ENCODE results near the gene PUS10.
"Not testable (repeated sequence)": the region's sequence is repeated elsewhere in the genome, so short reads cannot be mapped to it uniquely, and the experiment has no call there.

Gene PUS10, protein sequence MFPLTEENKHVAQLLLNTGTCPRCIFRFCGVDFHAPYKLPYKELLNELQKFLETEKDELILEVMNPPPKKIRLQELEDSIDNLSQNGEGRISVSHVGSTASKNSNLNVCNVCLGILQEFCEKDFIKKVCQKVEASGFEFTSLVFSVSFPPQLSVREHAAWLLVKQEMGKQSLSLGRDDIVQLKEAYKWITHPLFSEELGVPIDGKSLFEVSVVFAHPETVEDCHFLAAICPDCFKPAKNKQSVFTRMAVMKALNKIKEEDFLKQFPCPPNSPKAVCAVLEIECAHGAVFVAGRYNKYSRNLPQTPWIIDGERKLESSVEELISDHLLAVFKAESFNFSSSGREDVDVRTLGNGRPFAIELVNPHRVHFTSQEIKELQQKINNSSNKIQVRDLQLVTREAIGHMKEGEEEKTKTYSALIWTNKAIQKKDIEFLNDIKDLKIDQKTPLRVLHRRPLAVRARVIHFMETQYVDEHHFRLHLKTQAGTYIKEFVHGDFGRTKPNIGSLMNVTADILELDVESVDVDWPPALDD

DNA sequence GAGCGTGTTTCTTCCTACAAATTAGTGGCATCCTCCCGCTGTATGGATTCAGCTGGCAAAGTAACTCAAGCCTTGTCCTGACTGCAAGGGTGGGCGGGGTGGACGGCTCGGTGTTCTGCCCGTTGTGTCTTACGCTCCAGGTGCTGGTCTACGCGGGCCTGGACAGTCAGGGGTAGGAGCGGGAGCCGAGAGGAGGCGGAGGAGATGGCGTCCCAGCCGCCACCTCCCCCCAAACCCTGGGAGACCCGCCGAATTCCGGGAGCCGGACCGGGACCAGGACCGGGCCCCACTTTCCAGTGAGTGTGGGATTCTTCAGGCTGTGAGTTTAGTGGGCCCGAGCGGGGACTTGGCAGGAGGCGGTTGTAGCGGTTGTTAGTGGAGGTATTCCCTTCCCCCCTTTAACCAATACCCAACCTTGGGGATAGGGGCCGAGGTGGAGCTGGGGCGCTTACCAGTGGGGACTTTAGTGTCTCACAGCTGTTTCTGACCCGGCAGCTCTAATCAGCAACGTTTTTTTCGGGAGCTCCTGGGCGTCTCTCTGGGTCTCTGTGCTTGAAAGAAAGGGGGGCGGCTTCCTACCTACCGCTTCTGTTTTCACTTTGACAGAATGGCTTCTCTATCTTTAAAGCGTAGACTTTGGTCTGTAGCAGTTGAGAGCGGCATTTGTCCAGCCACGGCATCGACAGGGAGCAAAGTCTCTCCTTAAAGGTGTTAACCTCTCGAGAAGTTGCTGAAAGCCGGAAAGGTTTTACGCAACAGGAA is at the start of gene PUS10, which contains the start of gene PEX13:
Gene PUS10, minus strand, starts transcription at position 700 of the 762 bp plus-strand sequence. CDS start 6,365 bp downstream, outside the sequence.
Gene PEX13, plus strand, starts transcription at position 165 of the 762 bp plus-strand sequence. Its CDS starts 40 bp downstream, at position 205.
- no peaks in the 10 kb centered on the region for H3K27me3 ChIP-seq (ENCODE audit: control insufficient read depth in 1 of 2, insufficient read depth in 2 of 2, low read length in 2 of 2)
- no peaks in the 10 kb centered on the region for H3K4me1 ChIP-seq (ENCODE audit: insufficient read depth, low read length)
- H3K27ac ChIP-seq (ENCODE audit: low read depth, low read length): peak within 1 kb of the TSS; percentile 71
- no peaks in the 10 kb centered on the region for H3K36me3 ChIP-seq (ENCODE audit: insufficient read depth, low read length)
- H3K9ac ChIP-seq (ENCODE audit: low read length): peak within 1 kb of the TSS; percentile 94
- H3K4me3 ChIP-seq (ENCODE audit: low read depth in 1 of 2, low read length in 2 of 2): peak within 1 kb of the TSS; percentile 83 to 100
- H3K9me3 ChIP-seq (ENCODE audit: low read length): no peaks in the 10 kb centered on the region

DNA sequence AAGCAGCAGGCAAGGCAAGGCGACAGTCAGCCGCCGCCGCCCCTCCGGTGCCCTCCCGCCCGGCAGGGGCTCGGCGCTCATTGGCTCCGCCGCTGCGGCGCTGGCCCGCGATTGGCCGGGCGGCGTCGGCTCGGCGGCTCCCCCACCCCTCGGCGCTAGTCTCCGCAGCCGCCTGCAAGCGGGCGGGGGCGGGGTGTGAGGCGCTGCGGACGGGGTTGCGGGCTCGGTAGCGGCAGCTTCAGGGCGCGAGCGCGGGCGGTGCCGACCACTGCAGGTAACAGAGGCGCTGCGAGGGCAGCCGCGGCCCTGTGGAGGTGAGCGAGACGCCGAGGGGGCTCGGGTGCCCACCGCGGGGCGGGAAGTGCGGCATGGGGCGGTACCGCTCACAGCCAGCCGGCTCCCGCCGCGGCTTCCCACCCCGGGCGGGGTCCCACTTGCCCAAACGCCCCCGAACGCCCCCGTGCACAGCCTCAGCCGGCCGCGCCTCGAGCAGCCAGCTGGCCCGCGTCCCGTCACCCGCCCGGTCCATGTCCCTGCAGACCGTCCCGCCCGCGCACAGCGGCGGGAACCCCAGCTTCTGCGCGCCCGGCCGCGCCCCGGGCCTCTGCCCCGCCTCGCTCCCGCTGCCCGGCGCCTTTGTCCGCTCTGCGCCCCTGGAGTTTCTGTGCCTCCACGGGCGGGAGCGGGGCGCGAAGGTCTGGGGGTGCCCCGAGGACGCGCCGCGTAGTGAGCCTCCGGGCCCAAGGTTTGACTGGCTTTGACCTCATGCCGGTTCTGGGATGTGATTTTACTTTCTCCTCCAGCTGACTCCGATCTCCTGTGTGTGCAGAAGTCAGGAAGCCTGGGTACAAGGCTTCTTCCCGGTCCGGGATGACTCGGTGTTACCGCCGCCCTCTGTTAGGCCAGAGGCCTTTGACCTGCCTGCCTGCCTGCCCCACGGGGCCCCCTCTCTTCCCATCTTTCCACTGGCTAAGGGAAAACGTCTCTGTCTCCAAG is 48.0 kb upstream of the PUS10 start, which contains the start of gene SANBR:
Gene SANBR, plus strand, starts transcription at position 158 of the 996 bp plus-strand sequence. CDS start 4,480 bp downstream, outside the sequence.
- H3K27me3 ChIP-seq (ENCODE audit: control insufficient read depth in 1 of 2, insufficient read depth in 2 of 2, low read length in 2 of 2): no peaks in the 10 kb centered on the region
- peak within 1 kb of the TSS; percentile 61 for H3K27ac ChIP-seq (ENCODE audit: low read depth, low read length)
- H3K36me3 ChIP-seq (ENCODE audit: insufficient read depth, low read length): no peaks in the 10 kb centered on the region
- H3K9ac ChIP-seq (ENCODE audit: low read length): peak within 1 kb of the TSS; percentile 65
- H3K4me3 ChIP-seq (ENCODE audit: low read depth in 1 of 2, low read length in 2 of 2): peak within 1 kb of the TSS; percentile 70 to 85
- peaks cover 7% of the 10 kb centered on the region for H3K4me1 ChIP-seq (ENCODE audit: insufficient read depth, low read length)
- no peaks in the 10 kb centered on the region for H3K9me3 ChIP-seq (ENCODE audit: low read length)

- Histone ChIP-seq H3K9ac (ENCODE audit: low read length) (no peak overlapping the region), H3K27me3 (ENCODE audit: control insufficient read depth in 1 of 2, insufficient read depth in 2 of 2, low read length in 2 of 2) (no peaks in the 10 kb centered on the region), H3K4me3 (ENCODE audit: low read depth in 1 of 2, low read length in 2 of 2) (no peak overlapping the region), H3K9me3 (ENCODE audit: low read length) (no peaks in the 10 kb centered on the region), H3K4me1 (ENCODE audit: insufficient read depth, low read length) (no peaks in the 10 kb centered on the region), H3K36me3 (ENCODE audit: insufficient read depth, low read length) (no peaks in the 10 kb centered on the region), H3K27ac (ENCODE audit: low read depth, low read length) (no peak overlapping the region)
These were observed 41.3 kb upstream of the PUS10 start for GRCh38 chr2:61059382-61059781.

DNA sequence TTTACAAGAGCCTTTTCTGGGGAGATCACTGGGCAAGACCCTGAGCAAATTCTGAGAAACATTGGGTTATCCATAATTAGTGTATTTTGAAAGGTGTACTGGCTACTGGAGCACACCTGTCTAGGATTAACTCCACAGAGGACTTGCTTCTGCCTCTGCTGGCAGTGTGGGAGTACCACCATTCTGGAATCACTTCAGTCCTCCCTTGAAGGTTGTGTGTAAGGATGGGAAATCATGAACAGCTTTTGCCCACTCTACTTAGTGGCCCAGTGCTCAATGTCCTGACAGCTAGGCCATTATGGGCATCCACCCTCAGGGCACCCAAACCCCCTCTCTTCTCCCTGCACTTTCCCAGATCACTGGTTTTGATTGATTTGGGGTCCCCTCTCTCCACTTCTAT is 39.5 kb upstream of the PUS10 start:
- Histone ChIP-seq H3K4me1 (ENCODE audit: insufficient read depth, low read length) (no peaks in the 10 kb centered on the region), H3K9ac (ENCODE audit: low read length) (no peak overlapping the region), H3K27ac (ENCODE audit: low read depth, low read length) (no peak overlapping the region), H3K4me3 (ENCODE audit: low read depth in 1 of 2, low read length in 2 of 2) (no peak overlapping the region), H3K27me3 (ENCODE audit: control insufficient read depth in 1 of 2, insufficient read depth in 2 of 2, low read length in 2 of 2) (no peaks in the 10 kb centered on the region), H3K36me3 (ENCODE audit: insufficient read depth, low read length) (no peaks in the 10 kb centered on the region), H3K9me3 (ENCODE audit: low read length) (no peaks in the 10 kb centered on the region)

GRCh38 chr2:61055557-61055956 is 37.5 kb upstream of the PUS10 start:
- Histone ChIP-seq H3K27me3 (ENCODE audit: control insufficient read depth in 1 of 2, insufficient read depth in 2 of 2, low read length in 2 of 2) (no peaks in the 10 kb centered on the region), H3K9ac (ENCODE audit: low read length) (no peak overlapping the region), H3K4me1 (ENCODE audit: insufficient read depth, low read length) (no peaks in the 10 kb centered on the region), H3K36me3 (ENCODE audit: insufficient read depth, low read length) (no peaks in the 10 kb centered on the region), H3K4me3 (ENCODE audit: low read depth in 1 of 2, low read length in 2 of 2) (no peak overlapping the region), H3K27ac (ENCODE audit: low read depth, low read length) (no peak overlapping the region), H3K9me3 (ENCODE audit: low read length) (no peaks in the 10 kb centered on the region)

DNA sequence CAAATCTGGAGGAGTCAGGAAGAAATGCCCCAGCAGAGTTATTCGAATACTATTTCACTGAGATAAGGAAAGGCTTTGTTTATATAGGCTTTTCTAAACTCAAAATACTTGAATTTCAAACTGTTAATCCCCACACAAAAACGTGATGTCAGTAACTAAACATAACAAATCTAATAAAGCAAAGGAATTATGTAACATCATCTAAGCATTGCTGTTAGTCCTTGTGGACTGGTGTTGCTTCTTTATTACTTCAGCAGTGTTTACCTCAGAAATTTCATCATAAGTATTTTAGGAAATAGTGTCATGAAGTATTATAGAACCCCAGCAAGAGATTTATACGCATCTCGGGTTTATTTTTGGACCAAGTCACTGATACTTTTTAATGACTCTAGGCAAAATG is 27.9 kb upstream of the PUS10 start:
- Histone ChIP-seq H3K27ac (ENCODE audit: low read depth, low read length) (no peak overlapping the region), H3K4me3 (ENCODE audit: low read depth in 1 of 2, low read length in 2 of 2) (no peak overlapping the region), H3K9ac (ENCODE audit: low read length) (no peak overlapping the region), H3K9me3 (ENCODE audit: low read length) (no peaks in the 10 kb centered on the region), H3K36me3 (ENCODE audit: insufficient read depth, low read length) (peaks cover 15% of the 10 kb centered on the region), H3K27me3 (ENCODE audit: control insufficient read depth in 1 of 2, insufficient read depth in 2 of 2, low read length in 2 of 2) (no peaks in the 10 kb centered on the region), H3K4me1 (ENCODE audit: insufficient read depth, low read length) (peaks cover 4% of the 10 kb centered on the region)

- Histone ChIP-seq H3K4me1 (ENCODE audit: insufficient read depth, low read length) (peaks cover 4% of the 10 kb centered on the region), H3K27me3 (ENCODE audit: control insufficient read depth in 1 of 2, insufficient read depth in 2 of 2, low read length in 2 of 2) (no peaks in the 10 kb centered on the region), H3K27ac (ENCODE audit: low read depth, low read length) (no peak overlapping the region), H3K9ac (ENCODE audit: low read length) (no peak overlapping the region), H3K36me3 (ENCODE audit: insufficient read depth, low read length) (peaks cover 15% of the 10 kb centered on the region), H3K9me3 (ENCODE audit: low read length) (no peaks in the 10 kb centered on the region), H3K4me3 (ENCODE audit: low read depth in 1 of 2, low read length in 2 of 2) (no peak overlapping the region)
These were observed 27.2 kb upstream of the PUS10 start for GRCh38 chr2:61045226-61045625.

- H3K27ac ChIP-seq (ENCODE audit: low read depth, low read length): no peak overlapping the region
- H3K4me3 ChIP-seq (ENCODE audit: low read depth in 1 of 2, low read length in 2 of 2): no peak overlapping the region
- H3K27me3 ChIP-seq (ENCODE audit: control insufficient read depth in 1 of 2, insufficient read depth in 2 of 2, low read length in 2 of 2): no peaks in the 10 kb centered on the region
- no peak overlapping the region for H3K9ac ChIP-seq (ENCODE audit: low read length)
- H3K36me3 ChIP-seq (ENCODE audit: insufficient read depth, low read length): peaks cover 15% of the 10 kb centered on the region
- no peaks in the 10 kb centered on the region for H3K9me3 ChIP-seq (ENCODE audit: low read length)
- peaks cover 4% of the 10 kb centered on the region for H3K4me1 ChIP-seq (ENCODE audit: insufficient read depth, low read length)
These were observed 26.6 kb upstream of the PUS10 start for GRCh38 chr2:61044636-61045035.

- Histone ChIP-seq H3K27ac (ENCODE audit: low read depth, low read length) (no peak overlapping the region), H3K9ac (ENCODE audit: low read length) (no peak overlapping the region), H3K27me3 (ENCODE audit: control insufficient read depth in 1 of 2, insufficient read depth in 2 of 2, low read length in 2 of 2) (no peaks in the 10 kb centered on the region), H3K9me3 (ENCODE audit: low read length) (no peaks in the 10 kb centered on the region), H3K36me3 (ENCODE audit: insufficient read depth, low read length) (peaks cover 6% of the 10 kb centered on the region), H3K4me1 (ENCODE audit: insufficient read depth, low read length) (peaks cover 4% of the 10 kb centered on the region), H3K4me3 (ENCODE audit: low read depth in 1 of 2, low read length in 2 of 2) (no peak overlapping the region)
These were observed 24.8 kb upstream of the PUS10 start for GRCh38 chr2:61042807-61043206.

- H3K27me3 ChIP-seq (ENCODE audit: control insufficient read depth in 1 of 2, insufficient read depth in 2 of 2, low read length in 2 of 2); H3K4me1 ChIP-seq (ENCODE audit: insufficient read depth, low read length); H3K9ac ChIP-seq (ENCODE audit: low read length); H3K9me3 ChIP-seq (ENCODE audit: low read length); H3K27ac ChIP-seq (ENCODE audit: low read depth, low read length); H3K4me3 ChIP-seq (ENCODE audit: low read depth in 1 of 2, low read length in 2 of 2): not testable (repeated sequence)
- H3K36me3 ChIP-seq (ENCODE audit: insufficient read depth, low read length): peaks cover 15% of the 10 kb centered on the region
These were observed 18.6 kb upstream of the PUS10 start for GRCh38 chr2:61036643-61037042.

All from muscle layer of colon (tissue), 2 donors.